Stimulated activated CD4-positive, alpha-beta T cell treated with anti-CD3 and anti-CD28 coated beads, Interleukin-1b, Interleukin-23, amount 100 ng/mL, for 4 hours (primary cell): ENCODE data around the gene DKK3.

Experiments used
- DNase-seq, 2 donors: peaks; one replicate each; pipeline ENCODE4 v3.0.0-alpha.2; 2020; ENCODE audit warnings: low read depth in 2 of 2

The DKK3 gene

GRCh38 chr11:12029738-12030363 lies 21.4 kb upstream of the DKK3 start:
- no peak for DNase-seq

GRCh38 chr11:12029119-12029518 lies 20.7 kb upstream of the DKK3 start:
- no peak for DNase-seq

- DNase-seq = no peak
These were observed 19.9 kb upstream of the DKK3 start for GRCh38 chr11:12028303-12028702.

GRCh38 chr11:12026331-12027211 lies 18.1 kb upstream of the DKK3 start:
- no peak for DNase-seq

GRCh38 chr11:12024254-12024926 lies 16.0 kb upstream of the DKK3 start:
- no peak for DNase-seq

- DNase-seq = no peak
These were observed 14.6 kb upstream of the DKK3 start for GRCh38 chr11:12023015-12023414.

GRCh38 chr11:12020546-12020945 lies 12.1 kb upstream of the DKK3 start:
- DNase-seq = no peak

GRCh38 chr11:12019866-12020416 lies 11.5 kb upstream of the DKK3 start:
- no peak for DNase-seq

- DNase-seq = no peak
These were observed 10.9 kb upstream of the DKK3 start for GRCh38 chr11:12019337-12019736.

GRCh38 chr11:12017865-12018453 lies 9.5 kb upstream of the DKK3 start:
- no peak for DNase-seq

- DNase-seq = no peak
These were observed 8.8 kb upstream of the DKK3 start for GRCh38 chr11:12017243-12017678.

- no peak for DNase-seq
These were observed 7.8 kb upstream of the DKK3 start for GRCh38 chr11:12016246-12016645.

- no peak for DNase-seq
These were observed 7.1 kb upstream of the DKK3 start for GRCh38 chr11:12015486-12015885.

- DNase-seq = no peak
These were observed 5.4 kb upstream of the DKK3 start for GRCh38 chr11:12013781-12014180.

- DNase-seq = no peak
These were observed 1.3 kb upstream of the DKK3 start for GRCh38 chr11:12009617-12010321.

- no peak for DNase-seq
These were observed 577 bp upstream of the DKK3 start for GRCh38 chr11:12008790-12009616.

GRCh38 chr11:12007230-12007593 lies 1.2 kb downstream of the DKK3 start:
- DNase-seq = no peak

GRCh38 chr11:12006552-12007229 lies 1.7 kb downstream of the DKK3 start:
- no peak for DNase-seq

GRCh38 chr11:12005476-12005875 lies 3.0 kb downstream of the DKK3 start:
- no peak for DNase-seq

GRCh38 chr11:12005061-12005460 lies 3.4 kb downstream of the DKK3 start:
- DNase-seq = no peak
